Thyroid gland (tissue), 4 donors: ENCODE results near the gene ABHD8.

ENCODE experiments used
- CTCF ChIP-seq, 6 experiments: fragments of 200-600 bp in 3 of 6; fragments of 450-650 bp in 3 of 6; sonication (generic) in 3 of 6; IDR thresholded peaks; one replicate each; pipeline ENCODE4 v1.5.1; 2016 to 2019; ENCODE audit warnings: antibody characterized with exemption in 6 of 6, mild to moderate bottlenecking in 2 of 6, inconsistent platforms in 1 of 6, moderate library complexity in 1 of 6
- POLR2A ChIP-seq, 2 donors: fragments of 450-650 bp; IDR thresholded peaks; one replicate each; pipeline ENCODE4 v1.6.1; 2017; ENCODE audit warnings: antibody characterized with exemption in 2 of 2, mild to moderate bottlenecking in 2 of 2, moderate library complexity in 1 of 2

GRCh38 chr19:17314007-17314593 is 10.9 kb upstream of the ABHD8 start:
- TF ChIP-seq POLR2A (IDR thresholded peaks at IDR 0.05) = no peak
- no peak for TF ChIP-seq CTCF (IDR thresholded peaks at IDR 0.05)
